Cortex of kidney (tissue), 1 donor: ENCODE data around the gene DNAAF9.

Experiments used
- DNase-seq: peaks from one replicate; lab custom pipeline; 2025; lab: John Stamatoyannopoulos, UW

Gene DNAAF9

GRCh38 chr20:3371754-3372153 is 35.7 kb downstream of the DNAAF9 start:
- DNase-seq, result no peak

DNA sequence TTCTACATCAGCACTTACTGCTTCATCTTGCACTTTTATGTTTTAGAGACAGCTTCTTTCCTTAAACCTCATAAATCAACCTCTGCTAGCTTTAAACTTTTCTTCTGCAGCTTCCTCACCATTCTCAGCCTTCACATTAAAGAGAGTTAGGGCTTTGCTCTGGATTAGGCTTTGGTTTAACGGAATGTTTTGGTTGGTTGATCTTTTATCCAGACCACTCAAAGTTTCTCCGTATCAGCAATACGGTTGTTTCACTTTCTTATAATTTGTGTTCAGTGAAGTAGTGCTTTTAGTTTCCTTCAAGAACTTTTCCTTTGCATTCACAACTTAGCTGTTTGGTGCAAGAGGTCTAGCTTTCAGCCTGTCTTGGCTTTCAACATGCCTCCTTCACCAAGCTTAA is 40.4 kb downstream of the DNAAF9 start:
- no peak for DNase-seq

DNA sequence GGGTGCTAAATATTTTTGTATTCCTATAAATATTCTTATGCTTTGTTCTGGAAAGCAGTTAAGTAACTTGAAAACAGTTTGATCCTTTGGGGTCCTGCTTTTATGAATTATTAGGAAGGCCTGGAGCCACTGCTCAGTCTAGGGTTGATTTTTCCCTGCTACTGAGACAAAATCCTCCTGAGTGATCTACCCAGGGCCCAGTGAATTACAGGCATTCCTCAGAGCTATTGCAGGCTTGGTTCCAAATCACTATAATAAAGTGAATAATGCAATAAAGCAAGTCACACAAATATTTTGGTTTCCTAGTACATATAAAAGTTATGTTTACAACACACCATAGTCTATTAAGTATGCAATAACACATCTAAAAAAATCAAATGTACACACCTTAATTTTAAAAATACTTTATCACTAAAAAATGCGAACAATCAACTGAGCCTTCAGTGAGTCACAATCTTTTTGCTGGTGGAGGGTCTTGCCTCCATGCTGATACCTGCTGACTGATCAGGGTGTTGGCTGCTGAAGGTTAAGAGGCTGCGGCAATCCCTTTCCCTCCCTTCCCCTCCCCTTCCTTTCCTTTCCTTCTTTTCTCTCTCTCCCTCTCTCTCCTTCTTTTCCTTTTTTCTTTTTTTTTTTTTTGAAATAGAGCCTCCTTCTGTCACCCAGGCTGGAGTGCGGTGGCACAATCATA is 43.0 kb downstream of the DNAAF9 start:
- DNase-seq, result no peak

DNA sequence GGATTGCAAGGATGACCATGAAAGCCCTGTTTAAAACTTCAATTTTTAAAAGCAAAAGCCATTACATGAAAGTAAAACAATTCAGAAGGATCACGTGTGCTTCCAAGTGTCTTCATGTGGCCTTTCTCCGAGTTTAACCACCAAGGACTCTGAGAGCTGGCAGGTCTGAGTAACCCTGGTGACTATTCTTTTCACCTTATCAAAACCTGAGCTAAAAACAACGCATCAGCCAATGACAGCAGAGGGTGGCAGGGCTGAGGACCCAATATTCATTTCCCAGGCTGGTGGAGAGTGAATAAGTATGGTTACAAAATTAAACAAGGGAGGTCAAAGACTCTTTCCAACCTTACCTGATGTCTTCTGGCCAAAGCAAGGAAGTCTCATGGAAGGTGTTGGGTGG is 46.7 kb downstream of the DNAAF9 start:
- no peak for DNase-seq

DNA sequence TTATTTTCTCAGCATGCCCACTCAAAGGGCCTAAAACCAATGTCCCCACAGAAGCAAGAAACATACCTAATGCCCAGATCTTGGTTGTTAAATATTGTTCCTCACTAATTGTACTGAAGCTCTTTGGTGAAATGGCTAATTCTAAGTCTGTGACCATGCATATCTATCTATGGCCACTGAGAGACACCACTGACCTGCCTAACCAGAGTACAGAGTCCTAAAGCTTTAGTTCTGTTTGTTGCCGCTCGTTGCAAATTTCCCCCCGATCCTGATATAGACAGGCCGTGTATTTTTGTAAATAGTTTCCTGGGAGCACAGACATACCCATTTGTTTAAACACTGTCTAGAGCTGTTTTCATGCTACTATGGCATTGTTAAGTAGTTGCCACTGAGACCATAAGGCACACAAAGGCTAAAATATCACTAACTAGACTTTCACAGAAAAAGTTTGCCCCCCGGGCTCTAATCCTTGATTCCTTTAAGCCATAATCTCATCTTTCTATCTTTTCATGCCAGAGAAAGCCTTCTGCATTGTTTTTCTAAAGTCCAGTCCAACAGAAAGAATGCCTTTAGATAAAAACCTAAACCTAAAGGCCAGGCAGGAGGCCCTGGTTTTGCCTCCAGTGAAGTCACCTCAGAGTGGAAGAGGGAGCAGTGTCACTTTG is 48.7 kb downstream of the DNAAF9 start:
- no peak for DNase-seq
